Measurements from ENCODE around the gene RTP5.

Gene RTP5

GRCh38 chr2:241876528-241877196 lies 7.1 kb downstream of the RTP5 start:
- Histone ChIP-seq H3K36me3 (ENCODE audit: low read length) (no peaks in the 10 kb centered on the region), H3K27me3 (ENCODE audit: low read length) (no peaks in the 10 kb centered on the region), H3K27ac (ENCODE audit: low read depth, low read length) (no peak overlapping the region), H2AFZ (ENCODE audit: low read depth, low read length, severe bottlenecking) (no peak overlapping the region), H3K4me2 (ENCODE audit: low read depth, low read length, poor library complexity, severe bottlenecking) (no peak overlapping the region), H4K20me1 (ENCODE audit: low read depth, low read length) (no peaks in the 10 kb centered on the region), H3K9ac (ENCODE audit: low read length) (no peak overlapping the region), H3K79me2 (ENCODE audit: insufficient read depth, low read length) (no peaks in the 10 kb centered on the region), H3K9me2 (replicated peaks; ENCODE audit: insufficient read depth, low read length) (no peaks in the 10 kb centered on the region), H3K9me3 (ENCODE audit: insufficient read depth, low read length) (no peaks in the 10 kb centered on the region; the same call in 1 of the 2 replicates), H3F3A (ENCODE audit: insufficient read depth) (no peaks in the 10 kb centered on the region), H3K4me3 (ENCODE audit: insufficient read depth, low read length, poor library complexity, severe bottlenecking) (no peak overlapping the region)
- TF ChIP-seq EZH2phosphoT487 (conservative IDR thresholded peaks at IDR 0.05; ENCODE audit: low read length): no peak
- TF ChIP-seq, protein P1, sequence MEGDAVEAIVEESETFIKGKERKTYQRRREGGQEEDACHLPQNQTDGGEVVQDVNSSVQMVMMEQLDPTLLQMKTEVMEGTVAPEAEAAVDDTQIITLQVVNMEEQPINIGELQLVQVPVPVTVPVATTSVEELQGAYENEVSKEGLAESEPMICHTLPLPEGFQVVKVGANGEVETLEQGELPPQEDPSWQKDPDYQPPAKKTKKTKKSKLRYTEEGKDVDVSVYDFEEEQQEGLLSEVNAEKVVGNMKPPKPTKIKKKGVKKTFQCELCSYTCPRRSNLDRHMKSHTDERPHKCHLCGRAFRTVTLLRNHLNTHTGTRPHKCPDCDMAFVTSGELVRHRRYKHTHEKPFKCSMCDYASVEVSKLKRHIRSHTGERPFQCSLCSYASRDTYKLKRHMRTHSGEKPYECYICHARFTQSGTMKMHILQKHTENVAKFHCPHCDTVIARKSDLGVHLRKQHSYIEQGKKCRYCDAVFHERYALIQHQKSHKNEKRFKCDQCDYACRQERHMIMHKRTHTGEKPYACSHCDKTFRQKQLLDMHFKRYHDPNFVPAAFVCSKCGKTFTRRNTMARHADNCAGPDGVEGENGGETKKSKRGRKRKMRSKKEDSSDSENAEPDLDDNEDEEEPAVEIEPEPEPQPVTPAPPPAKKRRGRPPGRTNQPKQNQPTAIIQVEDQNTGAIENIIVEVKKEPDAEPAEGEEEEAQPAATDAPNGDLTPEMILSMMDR (IDR thresholded peaks at IDR 0.05; ENCODE audit: insufficient read depth, low read length, poor library complexity, severe bottlenecking): no peak

GRCh38 chr2:241877197-241877685 lies 7.7 kb downstream of the RTP5 start:
- no peak overlapping the region for H3K4me2 ChIP-seq (ENCODE audit: low read depth, low read length, poor library complexity, severe bottlenecking)
- no peak for TF ChIP-seq EZH2phosphoT487 (conservative IDR thresholded peaks at IDR 0.05; ENCODE audit: low read length)
- TF ChIP-seq, protein P1 (IDR thresholded peaks at IDR 0.05; ENCODE audit: insufficient read depth, low read length, poor library complexity, severe bottlenecking): no peak
- H3K79me2 ChIP-seq (ENCODE audit: insufficient read depth, low read length): no peaks in the 10 kb centered on the region

GRCh38 chr2:241877989-241878970 lies 8.8 kb downstream of the RTP5 start:
- Histone ChIP-seq H3K27me3 (ENCODE audit: low read length) (no peaks in the 10 kb centered on the region), H3F3A (ENCODE audit: insufficient read depth) (no peaks in the 10 kb centered on the region), H3K79me2 (ENCODE audit: insufficient read depth, low read length) (no peaks in the 10 kb centered on the region), H3K4me2 (ENCODE audit: low read depth, low read length, poor library complexity, severe bottlenecking) (no peak overlapping the region), H3K4me3 (ENCODE audit: insufficient read depth, low read length, poor library complexity, severe bottlenecking) (no peak overlapping the region), H4K20me1 (ENCODE audit: low read depth, low read length) (no peaks in the 10 kb centered on the region), H3K27ac (ENCODE audit: low read depth, low read length) (no peak overlapping the region), H2AFZ (ENCODE audit: low read depth, low read length, severe bottlenecking) (no peak overlapping the region), H3K9ac (ENCODE audit: low read length) (no peak overlapping the region), H3K36me3 (ENCODE audit: low read length) (no peaks in the 10 kb centered on the region), H3K9me3 (ENCODE audit: insufficient read depth, low read length) (no peaks in the 10 kb centered on the region; the same call in 1 of the 2 replicates), H3K9me2 (replicated peaks; ENCODE audit: insufficient read depth, low read length) (no peaks in the 10 kb centered on the region)
- no peak for TF ChIP-seq EZH2phosphoT487 (conservative IDR thresholded peaks at IDR 0.05; ENCODE audit: low read length)
- TF ChIP-seq, protein P1 (IDR thresholded peaks at IDR 0.05; ENCODE audit: insufficient read depth, low read length, poor library complexity, severe bottlenecking): peak; percentile 44

More at GRCh38 chr2:241877197-241877685, 7.7 kb downstream of the RTP5 start:
- Histone ChIP-seq H2AFZ (ENCODE audit: low read depth, low read length, severe bottlenecking) (no peak overlapping the region), H3K36me3 (ENCODE audit: low read length) (no peaks in the 10 kb centered on the region), H3K9me3 (ENCODE audit: insufficient read depth, low read length) (no peaks in the 10 kb centered on the region; the same call in 1 of the 2 replicates), H3K9ac (ENCODE audit: low read length) (no peak overlapping the region), H3F3A (ENCODE audit: insufficient read depth) (no peaks in the 10 kb centered on the region), H3K9me2 (replicated peaks; ENCODE audit: insufficient read depth, low read length) (no peaks in the 10 kb centered on the region), H3K4me3 (ENCODE audit: insufficient read depth, low read length, poor library complexity, severe bottlenecking) (no peak overlapping the region), H4K20me1 (ENCODE audit: low read depth, low read length) (no peaks in the 10 kb centered on the region), H3K27ac (ENCODE audit: low read depth, low read length) (no peak overlapping the region), H3K27me3 (ENCODE audit: low read length) (no peaks in the 10 kb centered on the region)
